Stimulated activated CD8-positive, alpha-beta memory T cell treated with anti-CD3 and anti-CD28 coated beads, Interleukin-4, amount 100 ng/mL, for 24 hours (primary cell): Measurements from ENCODE around the gene CLIP3.
"Not testable (repeated sequence)": the region's sequence is repeated elsewhere in the genome, so short reads cannot be mapped to it uniquely, and the experiment has no call there.

Experiments used
- DNase-seq: peaks from one replicate; pipeline ENCODE4 v3.0.0-alpha.2; 2020; ENCODE audit warnings: low read depth

The CLIP3 gene

GRCh38 chr19:36049080-36049698, 16.5 kb upstream of the CLIP3 start:
- DNase-seq, result no peak

- DNase-seq, result no peak
These were observed 15.2 kb upstream of the CLIP3 start for GRCh38 chr19:36047835-36048234.

- DNase-seq, result no peak
These were observed 13.9 kb upstream of the CLIP3 start for GRCh38 chr19:36046443-36047050.

GRCh38 chr19:36043952-36044351, 11.3 kb upstream of the CLIP3 start:
- DNase-seq, result no peak

GRCh38 chr19:36041831-36042230, 9.2 kb upstream of the CLIP3 start:
- DNase-seq, result no peak

- DNase-seq, result not testable (repeated sequence)
These were observed 8.4 kb upstream of the CLIP3 start for GRCh38 chr19:36041092-36041491.

GRCh38 chr19:36040495-36040894, 7.8 kb upstream of the CLIP3 start:
- no peak for DNase-seq

- DNase-seq, result no peak
These were observed 1.4 kb downstream of the CLIP3 start for GRCh38 chr19:36031308-36031707.

- DNase-seq, result no peak
These were observed 2.2 kb downstream of the CLIP3 start for GRCh38 chr19:36030264-36031148.

GRCh38 chr19:36028313-36029041, 4.2 kb downstream of the CLIP3 start:
- DNase-seq, result no peak

GRCh38 chr19:36027696-36028095, 5.0 kb downstream of the CLIP3 start:
- no peak for DNase-seq

- no peak for DNase-seq
These were observed 6.4 kb downstream of the CLIP3 start for GRCh38 chr19:36026091-36026876.

GRCh38 chr19:36025541-36025940, 7.1 kb downstream of the CLIP3 start:
- no peak for DNase-seq

- DNase-seq, result no peak
These were observed 9.2 kb downstream of the CLIP3 start for GRCh38 chr19:36023432-36023831.

GRCh38 chr19:36019061-36019670, 13.5 kb downstream of the CLIP3 start:
- DNase-seq, result no peak

- DNase-seq, result peak; percentile 99
These were observed 18.4 kb downstream of the CLIP3 start, which contains the start of gene ALKBH6 for GRCh38 chr19:36014012-36014924. Gene ALKBH6, minus strand, starts transcription at chr19:36014213. Its CDS starts 816 bp downstream, at chr19:36013397.

GRCh38 chr19:36013280-36014011, 19.2 kb downstream of the CLIP3 start:
- no peak for DNase-seq

- no peak for DNase-seq
These were observed 22.3 kb downstream of the CLIP3 start for GRCh38 chr19:36010402-36010801.
